Stimulated activated CD4-positive, alpha-beta T cell treated with anti-CD3 and anti-CD28 coated beads, Interleukin-1b, Interleukin-23, amount 100 ng/mL, for 24 hours (primary cell): ENCODE data around the gene RETSAT.
"Not testable (repeated sequence)": the region's sequence is repeated elsewhere in the genome, so short reads cannot be mapped to it uniquely, and the experiment has no call there.

Experiments
- DNase-seq, 4 experiments: peaks; one replicate each; pipeline ENCODE4 v3.0.0-alpha.2; 2020; ENCODE audit warnings: low read depth in 4 of 4, low spot score in 1 of 4

RETSAT gene

GRCh38 chr2:85354286-85355072, at the start of gene RETSAT, which contains the start of gene ELMOD3:
Gene RETSAT, minus strand, starts transcription at chr2:85354528. Its CDS starts 21 bp downstream, at chr2:85354507.
Gene ELMOD3, plus strand, starts transcription at chr2:85354769. Its CDS starts 2,430 bp downstream, at chr2:85357199.
- peak; percentile 81 to 94 (median 88) for DNase-seq

GRCh38 chr2:85401844-85402243, 47.5 kb upstream of the RETSAT start:
- no peak for DNase-seq

GRCh38 chr2:85401464-85401805, 47.1 kb upstream of the RETSAT start:
- DNase-seq, result no peak

GRCh38 chr2:85400541-85401463, 46.5 kb upstream of the RETSAT start:
- DNase-seq, result no peak

GRCh38 chr2:85400023-85400422, 45.7 kb upstream of the RETSAT start:
- no peak for DNase-seq

GRCh38 chr2:85399183-85399455, 44.8 kb upstream of the RETSAT start:
- no peak for DNase-seq

- DNase-seq, result no peak
Observed at GRCh38 chr2:85398426-85399182, 44.3 kb upstream of the RETSAT start.

GRCh38 chr2:85397925-85398331, 43.6 kb upstream of the RETSAT start:
- DNase-seq, result no peak

- no peak for DNase-seq
Observed at GRCh38 chr2:85396531-85397470, 42.5 kb upstream of the RETSAT start.

GRCh38 chr2:85395912-85396475, 41.7 kb upstream of the RETSAT start:
- no peak for DNase-seq

GRCh38 chr2:85394976-85395375, 40.6 kb upstream of the RETSAT start:
- no peak for DNase-seq

- no peak for DNase-seq
Observed at GRCh38 chr2:85394261-85394681, 39.9 kb upstream of the RETSAT start.

GRCh38 chr2:85393836-85394235, 39.5 kb upstream of the RETSAT start:
- DNase-seq, result no peak

GRCh38 chr2:85390941-85391669, 36.8 kb upstream of the RETSAT start:
- peak; percentile 35 to 59 (median 54) for DNase-seq

- DNase-seq, result no peak
Observed at GRCh38 chr2:85388878-85389538, 34.7 kb upstream of the RETSAT start.

- DNase-seq, result no peak
Observed at GRCh38 chr2:85387754-85388153, 33.4 kb upstream of the RETSAT start.

- DNase-seq, result no peak
Observed at GRCh38 chr2:85385746-85386145, 31.4 kb upstream of the RETSAT start.

- no peak for DNase-seq
Observed at GRCh38 chr2:85383850-85384249, 29.5 kb upstream of the RETSAT start.

- DNase-seq, result not testable (repeated sequence)
Observed at GRCh38 chr2:85383151-85383550, 28.8 kb upstream of the RETSAT start.
